SU-DHL-6 (cell line): ENCODE results near the gene PIF1.
"Not testable (repeated sequence)": the region's sequence is repeated elsewhere in the genome, so short reads cannot be mapped to it uniquely, and the experiment has no call there.

ENCODE experiments used
- H2AFZ ChIP-seq: fragments of 200-600 bp; sonication (generic); 2 replicates; pipeline ENCODE4 v1.6.1; 2014; ENCODE audit warnings: low read depth, mild to moderate bottlenecking, moderate library complexity, mixed read lengths, antibody characterized with exemption, low read length; ENCODE audit not compliant: severe bottlenecking
- H3F3A ChIP-seq: fragments of 200-600 bp; shearing (Covaris generic); 2 replicates; pipeline ENCODE4 v1.6.0; 2016; ENCODE audit warnings: antibody characterized with exemption, mild to moderate bottlenecking; ENCODE audit not compliant: insufficient read depth
- H3K27ac ChIP-seq: fragments of 200-600 bp; sonication (generic); 2 replicates; pipeline ENCODE4 v1.5.1; 2016; ENCODE audit warnings: low read depth, mild to moderate bottlenecking, low read length, moderate library complexity, mixed read lengths
- H3K27me3 ChIP-seq: fragments of 200-600 bp; sonication (generic), shearing (Covaris generic); 2 replicates; pipeline ENCODE4 v1.6.0; 2014; ENCODE audit warnings: mild to moderate bottlenecking, low read length
- H3K36me3 ChIP-seq: fragments of 200-600 bp; sonication (generic); 2 replicates; pipeline ENCODE4 v1.6.1; 2014; ENCODE audit warnings: mild to moderate bottlenecking, low read length, mixed read lengths
- H3K4me2 ChIP-seq: fragments of 300-600, 200-600 bp; shearing (Covaris generic), sonication (generic); 2 replicates; pipeline ENCODE4 v1.6.0; 2014; ENCODE audit warnings: low read length, low read depth, mild to moderate bottlenecking; ENCODE audit not compliant: poor library complexity, severe bottlenecking
- H3K4me3 ChIP-seq: fragments of 200-600 bp; sonication (generic); 2 replicates; pipeline ENCODE4 v1.5.1; 2014; ENCODE audit warnings: antibody characterized with exemption, low read length, mild to moderate bottlenecking, mixed read lengths; ENCODE audit not compliant: insufficient read depth, poor library complexity, severe bottlenecking
- H3K79me2 ChIP-seq: fragments of 200-600 bp; sonication (generic); 2 replicates; pipeline ENCODE4 v1.6.1; 2014; ENCODE audit warnings: mild to moderate bottlenecking, low read length, moderate library complexity; ENCODE audit not compliant: insufficient read depth
- H3K9ac ChIP-seq: fragments of 200-600 bp; sonication (generic); 2 replicates; pipeline ENCODE4 v1.7.0; 2014; ENCODE audit warnings: mild to moderate bottlenecking, low read length
- H3K9me2 ChIP-seq: fragments of 200-600 bp; sonication (generic); replicated peaks from 2 replicates; pipeline ENCODE4 v1.6.1; 2014; ENCODE audit warnings: low read length; ENCODE audit not compliant: insufficient read depth
- H3K9me3 ChIP-seq: fragments of 200-600 bp; sonication (generic); 2 replicates; pipeline ENCODE4 v1.6.1; 2014; ENCODE audit warnings: low read length, mixed read lengths; ENCODE audit not compliant: insufficient read depth
- H4K20me1 ChIP-seq: fragments of 200-600 bp; sonication (generic); 2 replicates; pipeline ENCODE4 v1.6.1; 2014; ENCODE audit warnings: low read depth, mild to moderate bottlenecking, antibody characterized with exemption, low read length, moderate library complexity, mixed read lengths
- CTCF ChIP-seq: fragments of 200-600 bp; sonication (generic); IDR thresholded peaks from one replicate; pipeline ENCODE4 v1.5.1; 2017; ENCODE audit warnings: antibody characterized with exemption, mild to moderate bottlenecking, low read length, moderate library complexity; ENCODE audit not compliant: insufficient read depth, poor library complexity, severe bottlenecking
- EZH2phosphoT487 ChIP-seq: fragments of 200-600 bp; sonication (generic), shearing (Covaris generic); conservative IDR thresholded peaks from 2 replicates; pipeline ENCODE4 v1.6.1; 2018; ENCODE audit warnings: mild to moderate bottlenecking, antibody characterized with exemption, low read length, moderate library complexity, mixed read lengths

Gene PIF1

DNA sequence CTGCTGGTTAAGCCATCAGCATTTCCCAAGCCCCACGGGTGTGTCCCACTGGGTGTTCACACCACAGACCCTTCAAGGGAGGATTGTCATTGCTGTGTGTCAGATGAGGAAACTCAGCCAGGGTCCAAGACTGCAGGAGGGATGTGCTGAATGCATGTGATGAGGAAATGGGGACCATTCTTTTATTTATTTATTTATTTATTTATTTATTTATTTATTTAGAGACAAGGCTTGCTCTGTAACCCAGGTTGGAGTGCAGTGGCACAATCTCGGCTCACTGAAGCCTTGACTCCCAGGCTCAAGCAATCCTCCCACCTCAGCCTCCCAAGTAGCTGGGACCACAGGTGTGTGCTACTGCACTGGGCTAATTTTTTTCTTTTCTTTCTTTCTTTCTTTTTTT, 20.8 kb downstream of the PIF1 start:
- H3K9me3 ChIP-seq: no peaks in the 10 kb centered on the region
- H3K36me3 ChIP-seq: no peaks in the 10 kb centered on the region
- H3F3A ChIP-seq: no peaks in the 10 kb centered on the region
- no peaks in the 10 kb centered on the region for H3K27me3 ChIP-seq
- no peaks in the 10 kb centered on the region for H4K20me1 ChIP-seq
- no peak overlapping the region for H3K4me3 ChIP-seq
- no peak overlapping the region for H3K27ac ChIP-seq
- no peaks in the 10 kb centered on the region for H3K79me2 ChIP-seq
- no peak overlapping the region for H3K4me2 ChIP-seq
- H2AFZ ChIP-seq: no peak overlapping the region
- no peaks in the 10 kb centered on the region for H3K9me2 ChIP-seq
- H3K9ac ChIP-seq: no peak overlapping the region
- no peak for TF ChIP-seq EZH2phosphoT487
- no peak for TF ChIP-seq CTCF

DNA sequence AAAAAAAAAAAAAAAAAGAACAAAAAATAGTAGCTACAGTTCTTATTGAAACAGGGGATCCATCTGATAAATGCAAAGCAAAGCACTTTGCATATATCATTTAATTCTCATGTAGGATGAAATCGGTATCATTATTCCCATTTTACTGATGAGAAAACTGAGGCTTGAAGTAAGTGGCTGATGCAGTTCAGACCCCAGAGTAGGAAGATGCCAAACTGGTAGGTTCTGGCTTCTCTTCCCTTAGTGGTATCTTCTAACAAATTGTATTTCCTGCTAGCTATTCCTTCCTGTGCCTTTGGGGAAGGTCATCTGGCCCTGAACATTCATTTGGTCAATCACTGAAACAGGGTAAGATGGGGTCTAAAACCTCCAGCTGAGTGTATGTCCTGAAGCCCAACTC, 21.9 kb downstream of the PIF1 start:
- no peak for TF ChIP-seq EZH2phosphoT487
- TF ChIP-seq CTCF: no peak
- H3K4me3 ChIP-seq: no peak overlapping the region
- H3K9me2 ChIP-seq: no peaks in the 10 kb centered on the region
- no peaks in the 10 kb centered on the region for H3K79me2 ChIP-seq
- no peak overlapping the region for H3K4me2 ChIP-seq
- H3K9me3 ChIP-seq: no peaks in the 10 kb centered on the region
- no peak overlapping the region for H3K27ac ChIP-seq
- no peak overlapping the region for H2AFZ ChIP-seq
- H3F3A ChIP-seq: no peaks in the 10 kb centered on the region
- H3K9ac ChIP-seq: no peak overlapping the region
- no peaks in the 10 kb centered on the region for H3K27me3 ChIP-seq
- no peaks in the 10 kb centered on the region for H4K20me1 ChIP-seq
- no peaks in the 10 kb centered on the region for H3K36me3 ChIP-seq

GRCh38 chr15:64800476-64800875, 25.0 kb downstream of the PIF1 start:
- Histone ChIP-seq H3K9me3 (no peaks in the 10 kb centered on the region), H3K9ac (no peak overlapping the region), H4K20me1 (no peaks in the 10 kb centered on the region), H3K27ac (no peak overlapping the region), H3F3A (no peaks in the 10 kb centered on the region), H3K79me2 (no peaks in the 10 kb centered on the region), H3K9me2 (no peaks in the 10 kb centered on the region), H3K36me3 (no peaks in the 10 kb centered on the region), H3K27me3 (no peaks in the 10 kb centered on the region), H3K4me2 (no peak overlapping the region), H2AFZ (no peak overlapping the region), H3K4me3 (no peak overlapping the region)
- TF ChIP-seq EZH2phosphoT487: no peak
- no peak for TF ChIP-seq CTCF

GRCh38 chr15:64798905-64799304, 26.5 kb downstream of the PIF1 start:
- H3K4me3 ChIP-seq: not testable (repeated sequence)

DNA sequence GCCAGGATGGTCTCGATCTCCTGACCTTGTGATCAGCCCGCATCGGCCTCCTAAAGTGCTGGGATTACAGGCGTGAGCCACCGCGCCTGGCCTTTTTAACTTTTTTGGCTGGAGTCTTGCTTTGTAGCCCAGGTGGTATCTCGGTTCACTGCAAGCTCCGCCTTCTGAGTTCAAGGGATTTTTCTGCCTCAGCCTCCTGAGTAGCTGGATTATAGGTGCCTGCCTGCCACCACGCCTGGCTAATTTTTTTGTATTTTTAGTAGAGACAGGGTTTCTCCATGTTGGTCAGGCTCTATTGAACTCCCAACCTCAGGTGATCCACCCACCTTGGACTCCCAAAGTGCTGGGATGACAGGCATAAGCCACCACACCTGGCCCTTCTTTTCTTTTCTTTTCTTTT, 29.5 kb downstream of the PIF1 start:
- not testable (repeated sequence) for H2AFZ ChIP-seq, H3K27me3 ChIP-seq, H3K79me2 ChIP-seq, H3K27ac ChIP-seq, H3K9ac ChIP-seq, H3K9me2 ChIP-seq, H3K36me3 ChIP-seq, H3K4me3 ChIP-seq, H4K20me1 ChIP-seq, H3F3A ChIP-seq, H3K9me3 ChIP-seq, H3K4me2 ChIP-seq

More at GRCh38 chr15:64798905-64799304, 26.5 kb downstream of the PIF1 start:
- not testable (repeated sequence) for H3F3A ChIP-seq, H3K4me2 ChIP-seq, H4K20me1 ChIP-seq, H3K36me3 ChIP-seq, H3K27me3 ChIP-seq, H3K27ac ChIP-seq, H3K9me3 ChIP-seq, H2AFZ ChIP-seq, H3K9me2 ChIP-seq, H3K9ac ChIP-seq, H3K79me2 ChIP-seq

- H3K79me2 ChIP-seq, H3K9me3 ChIP-seq: not testable (repeated sequence)
Measured at GRCh38 chr15:64795299-64795698, 30.1 kb downstream of the PIF1 start.

More at GRCh38 chr15:64795299-64795698, 30.1 kb downstream of the PIF1 start:
- H3K4me3 ChIP-seq, H4K20me1 ChIP-seq, H3K27ac ChIP-seq, H3K36me3 ChIP-seq, H3K9ac ChIP-seq, H2AFZ ChIP-seq, H3K9me2 ChIP-seq, H3F3A ChIP-seq, H3K27me3 ChIP-seq, H3K4me2 ChIP-seq: not testable (repeated sequence)
